Measurements from ENCODE around the gene SNX27. TPM values are rescaled to one million over a fixed set of nuclear protein-coding genes. Genes with fewer than 3 reads are reported as not detected.

The SNX27 gene
- total RNA-seq, 1 donor from 2014 or later, result 33.9 TPM

DNA sequence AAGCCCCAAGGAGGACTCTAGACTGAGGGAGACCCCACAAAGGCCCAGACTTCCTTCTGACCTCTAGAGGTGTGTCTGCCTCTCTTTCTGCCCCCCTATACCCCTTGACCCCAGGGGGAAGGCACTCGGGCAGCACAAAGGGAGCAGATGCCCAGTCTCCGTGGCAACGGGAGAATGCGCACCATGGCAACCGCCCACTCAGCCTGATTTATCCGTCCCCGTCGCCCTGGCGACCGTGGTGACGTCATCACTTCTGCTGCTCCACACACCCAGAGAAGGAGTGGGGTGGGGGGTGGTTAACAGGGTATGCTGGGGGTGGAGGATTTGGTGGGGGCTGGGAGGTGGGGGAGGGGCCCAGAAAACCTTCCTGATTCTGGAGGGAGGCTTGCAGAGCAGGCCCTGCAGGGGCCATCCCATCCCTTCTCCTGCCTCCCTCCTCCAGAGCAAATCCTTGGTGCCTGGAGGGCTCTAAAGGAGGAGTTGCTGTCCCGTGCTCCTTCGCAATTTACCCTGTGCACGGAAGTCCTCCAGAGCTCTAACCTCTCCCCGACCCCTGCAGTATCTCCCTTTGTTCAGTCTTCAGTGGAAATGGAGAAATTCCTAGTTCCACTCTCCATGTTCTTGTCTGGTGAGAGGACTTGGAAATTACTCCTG, 98.5 kb downstream of the SNX27 start:
- H3K4me3 Mint-ChIP-seq (ENCODE audit: unreplicated experiment), result no peak overlapping the region
- DNase-seq (ENCODE audit: extremely low spot score, unreplicated experiment), result no peak
- H3K27ac Mint-ChIP-seq (ENCODE audit: unreplicated experiment), result no peak overlapping the region
- H3K9me3 Mint-ChIP-seq (ENCODE audit: unreplicated experiment), result no peaks in the 10 kb centered on the region
- no peaks in the 10 kb centered on the region for H3K36me3 Mint-ChIP-seq (ENCODE audit: unreplicated experiment)
- peaks cover 15% of the 10 kb centered on the region for H3K27me3 Mint-ChIP-seq (ENCODE audit: unreplicated experiment)
- no peaks in the 10 kb centered on the region for H3K4me1 Mint-ChIP-seq (ENCODE audit: unreplicated experiment)
- TF ChIP-seq CTCF (IDR thresholded peaks at IDR 0.05), result no peak

DNA sequence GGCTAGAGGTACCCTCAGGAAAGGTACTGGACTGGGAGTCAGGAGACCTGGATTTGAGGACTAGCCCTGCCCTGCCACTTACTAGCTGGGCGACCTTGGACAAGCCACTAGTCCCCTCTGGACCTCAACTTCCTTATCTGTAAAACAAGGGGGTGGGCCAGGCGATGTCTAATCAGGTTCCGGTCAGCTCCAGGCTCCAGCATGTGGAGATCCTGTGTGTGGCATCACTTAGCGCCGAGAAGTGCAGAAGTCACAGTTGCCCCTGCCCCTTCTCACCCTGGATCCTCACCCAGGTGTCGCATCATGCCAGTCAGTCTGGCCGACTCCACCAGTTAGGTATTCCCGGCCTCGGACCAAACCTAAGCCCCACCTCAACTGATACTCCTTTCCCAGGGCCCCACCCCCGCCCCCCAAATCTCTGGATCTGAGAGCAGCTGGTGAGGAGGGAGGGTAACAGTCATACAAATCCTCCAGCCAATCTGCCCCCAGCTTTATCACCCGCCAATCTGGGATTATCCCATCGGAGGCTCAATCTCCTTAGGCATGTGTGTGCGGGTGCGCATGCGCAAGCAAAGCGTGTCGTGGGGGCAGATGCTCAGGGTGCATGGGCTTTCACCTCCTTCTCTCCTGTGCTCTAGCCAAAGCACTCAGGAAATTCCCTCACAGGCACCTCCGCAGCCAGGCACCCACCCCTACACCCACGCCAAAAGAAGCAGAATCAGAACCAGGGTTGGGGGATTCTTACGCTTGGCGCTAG, 99.4 kb downstream of the SNX27 start:
- TF ChIP-seq CTCF (IDR thresholded peaks at IDR 0.05), result no peak
- DNase-seq (ENCODE audit: extremely low spot score, unreplicated experiment), result no peak
- Mint-ChIP-seq H3K9me3 (ENCODE audit: unreplicated experiment) (no peaks in the 10 kb centered on the region), H3K4me1 (ENCODE audit: unreplicated experiment) (peaks cover 1% of the 10 kb centered on the region), H3K36me3 (ENCODE audit: unreplicated experiment) (no peaks in the 10 kb centered on the region), H3K27ac (ENCODE audit: unreplicated experiment) (no peak overlapping the region), H3K4me3 (ENCODE audit: unreplicated experiment) (no peak overlapping the region), H3K27me3 (ENCODE audit: unreplicated experiment) (peaks cover 24% of the 10 kb centered on the region)

DNA sequence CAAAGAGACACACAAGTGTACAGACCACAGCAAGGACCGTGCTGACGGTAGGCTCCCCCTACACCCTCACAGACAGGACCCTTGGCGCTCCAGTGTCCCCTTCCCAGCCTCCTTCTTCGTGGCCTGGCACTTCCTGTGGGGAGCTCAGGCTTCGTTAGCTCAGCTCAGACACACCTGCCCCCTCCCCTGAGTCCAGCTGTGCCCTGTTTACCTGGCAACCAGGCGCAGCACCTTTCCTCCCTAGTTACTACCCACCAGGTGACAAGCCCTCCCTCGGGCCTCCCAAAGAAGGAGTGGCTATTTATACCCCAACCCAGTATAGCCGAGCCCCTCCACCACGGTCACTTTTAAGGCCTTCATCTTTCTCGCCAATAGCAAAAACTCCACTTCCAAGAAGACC, 100.1 kb downstream of the SNX27 start:
- H3K4me1 Mint-ChIP-seq (ENCODE audit: unreplicated experiment), result peaks cover 4% of the 10 kb centered on the region
- no peak for DNase-seq (ENCODE audit: extremely low spot score, unreplicated experiment)
- H3K27ac Mint-ChIP-seq (ENCODE audit: unreplicated experiment), result no peak overlapping the region
- H3K9me3 Mint-ChIP-seq (ENCODE audit: unreplicated experiment), result no peaks in the 10 kb centered on the region
- no peak for TF ChIP-seq CTCF (IDR thresholded peaks at IDR 0.05)
- H3K27me3 Mint-ChIP-seq (ENCODE audit: unreplicated experiment), result peaks cover 28% of the 10 kb centered on the region
- H3K36me3 Mint-ChIP-seq (ENCODE audit: unreplicated experiment), result no peaks in the 10 kb centered on the region
- no peak overlapping the region for H3K4me3 Mint-ChIP-seq (ENCODE audit: unreplicated experiment)

GRCh38 chr1:151713044-151713443, 101.2 kb downstream of the SNX27 start:
- H3K4me3 Mint-ChIP-seq (ENCODE audit: unreplicated experiment), result no peak overlapping the region
- H3K4me1 Mint-ChIP-seq (ENCODE audit: unreplicated experiment), result peaks cover 13% of the 10 kb centered on the region
- H3K9me3 Mint-ChIP-seq (ENCODE audit: unreplicated experiment), result no peaks in the 10 kb centered on the region
- DNase-seq (ENCODE audit: extremely low spot score, unreplicated experiment), result no peak
- TF ChIP-seq CTCF (IDR thresholded peaks at IDR 0.05), result no peak
- no peaks in the 10 kb centered on the region for H3K36me3 Mint-ChIP-seq (ENCODE audit: unreplicated experiment)
- H3K27ac Mint-ChIP-seq (ENCODE audit: unreplicated experiment), result no peak overlapping the region
- H3K27me3 Mint-ChIP-seq (ENCODE audit: unreplicated experiment), result peaks cover 39% of the 10 kb centered on the region

DNA sequence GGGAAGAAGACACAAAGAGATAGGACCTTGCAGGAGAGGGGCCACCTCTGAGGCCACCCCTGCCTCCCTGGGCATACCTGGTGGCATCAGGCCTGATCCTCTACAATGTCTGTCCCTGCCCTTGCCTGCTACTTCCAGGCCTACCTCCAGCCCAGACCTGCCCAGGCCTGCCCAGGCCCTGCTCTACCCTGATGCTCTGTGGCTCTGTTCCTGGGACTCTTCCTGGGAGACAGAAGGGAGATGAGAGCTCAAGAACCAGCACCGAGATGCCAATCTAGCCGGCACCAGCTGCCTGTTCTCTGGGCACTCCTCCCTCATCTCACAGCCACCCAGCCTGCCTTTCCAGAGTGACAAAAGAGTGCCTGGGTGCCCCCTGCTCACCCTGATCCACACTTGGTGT, 102.0 kb downstream of the SNX27 start:
- no peak overlapping the region for H3K27ac Mint-ChIP-seq (ENCODE audit: unreplicated experiment)
- H3K36me3 Mint-ChIP-seq (ENCODE audit: unreplicated experiment), result no peaks in the 10 kb centered on the region
- H3K4me3 Mint-ChIP-seq (ENCODE audit: unreplicated experiment), result no peak overlapping the region
- H3K27me3 Mint-ChIP-seq (ENCODE audit: unreplicated experiment), result peaks cover 48% of the 10 kb centered on the region
- peaks cover 16% of the 10 kb centered on the region for H3K4me1 Mint-ChIP-seq (ENCODE audit: unreplicated experiment)
- TF ChIP-seq CTCF (IDR thresholded peaks at IDR 0.05), result no peak
- H3K9me3 Mint-ChIP-seq (ENCODE audit: unreplicated experiment), result no peaks in the 10 kb centered on the region
- DNase-seq (ENCODE audit: extremely low spot score, unreplicated experiment), result no peak

Measured in osteocyte (in vitro differentiated cells).